Breast epithelium (tissue), 3 donors: ENCODE results near the gene STAMBPL1.

Source experiments
- POLR2A ChIP-seq: fragments of 450-650 bp; IDR thresholded peaks from one replicate; pipeline ENCODE4 v1.6.1; 2016; ENCODE audit warnings: antibody characterized with exemption, mild to moderate bottlenecking, moderate library complexity
- POLR2AphosphoS5 ChIP-seq, 3 donors: sonication (generic); formaldehyde crosslinking; IDR thresholded peaks; one replicate each; pipeline ENCODE4 v1.6.1; 2017; ENCODE audit warnings: antibody characterized with exemption in 3 of 3
- TF ChIP-seq, protein P1 (sequence below), 3 donors: fragments of 450-650 bp; IDR thresholded peaks; one replicate each; pipeline ENCODE4 v1.5.1; 2016 to 2017; ENCODE audit warnings: antibody characterized with exemption in 3 of 3, mild to moderate bottlenecking in 3 of 3, moderate library complexity in 3 of 3

- TF ChIP-seq, protein P1, sequence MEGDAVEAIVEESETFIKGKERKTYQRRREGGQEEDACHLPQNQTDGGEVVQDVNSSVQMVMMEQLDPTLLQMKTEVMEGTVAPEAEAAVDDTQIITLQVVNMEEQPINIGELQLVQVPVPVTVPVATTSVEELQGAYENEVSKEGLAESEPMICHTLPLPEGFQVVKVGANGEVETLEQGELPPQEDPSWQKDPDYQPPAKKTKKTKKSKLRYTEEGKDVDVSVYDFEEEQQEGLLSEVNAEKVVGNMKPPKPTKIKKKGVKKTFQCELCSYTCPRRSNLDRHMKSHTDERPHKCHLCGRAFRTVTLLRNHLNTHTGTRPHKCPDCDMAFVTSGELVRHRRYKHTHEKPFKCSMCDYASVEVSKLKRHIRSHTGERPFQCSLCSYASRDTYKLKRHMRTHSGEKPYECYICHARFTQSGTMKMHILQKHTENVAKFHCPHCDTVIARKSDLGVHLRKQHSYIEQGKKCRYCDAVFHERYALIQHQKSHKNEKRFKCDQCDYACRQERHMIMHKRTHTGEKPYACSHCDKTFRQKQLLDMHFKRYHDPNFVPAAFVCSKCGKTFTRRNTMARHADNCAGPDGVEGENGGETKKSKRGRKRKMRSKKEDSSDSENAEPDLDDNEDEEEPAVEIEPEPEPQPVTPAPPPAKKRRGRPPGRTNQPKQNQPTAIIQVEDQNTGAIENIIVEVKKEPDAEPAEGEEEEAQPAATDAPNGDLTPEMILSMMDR (IDR thresholded peaks at IDR 0.05) = no peak
- TF ChIP-seq POLR2A = no peak
- no peak for TF ChIP-seq POLR2AphosphoS5 (IDR thresholded peaks at IDR 0.05)
These were observed 33.1 kb downstream of the STAMBPL1 start for GRCh38 chr10:88913127-88913526.
